22Rv1 (cell line): Measurements from ENCODE around the gene PMM2.

Source experiments
- H3K27ac ChIP-seq: fragments of 450-650 bp; 2 replicates; pipeline ENCODE4 v1.5.1; 2017
- ZFX ChIP-seq: fragments of 450-650 bp; IDR thresholded peaks from 2 replicates; pipeline ENCODE4 v1.6.1; 2017; ENCODE audit warnings: antibody characterized with exemption, borderline replicate concordance
- TF ChIP-seq, protein P1 (sequence below): fragments of 450-650 bp; IDR thresholded peaks from 2 replicates; pipeline ENCODE4 v1.5.1; 2017; ENCODE audit warnings: mild to moderate bottlenecking

The PMM2 gene

GRCh38 chr16:8888951-8889892 lies 91.6 kb downstream of the PMM2 start:
- TF ChIP-seq, protein P1, sequence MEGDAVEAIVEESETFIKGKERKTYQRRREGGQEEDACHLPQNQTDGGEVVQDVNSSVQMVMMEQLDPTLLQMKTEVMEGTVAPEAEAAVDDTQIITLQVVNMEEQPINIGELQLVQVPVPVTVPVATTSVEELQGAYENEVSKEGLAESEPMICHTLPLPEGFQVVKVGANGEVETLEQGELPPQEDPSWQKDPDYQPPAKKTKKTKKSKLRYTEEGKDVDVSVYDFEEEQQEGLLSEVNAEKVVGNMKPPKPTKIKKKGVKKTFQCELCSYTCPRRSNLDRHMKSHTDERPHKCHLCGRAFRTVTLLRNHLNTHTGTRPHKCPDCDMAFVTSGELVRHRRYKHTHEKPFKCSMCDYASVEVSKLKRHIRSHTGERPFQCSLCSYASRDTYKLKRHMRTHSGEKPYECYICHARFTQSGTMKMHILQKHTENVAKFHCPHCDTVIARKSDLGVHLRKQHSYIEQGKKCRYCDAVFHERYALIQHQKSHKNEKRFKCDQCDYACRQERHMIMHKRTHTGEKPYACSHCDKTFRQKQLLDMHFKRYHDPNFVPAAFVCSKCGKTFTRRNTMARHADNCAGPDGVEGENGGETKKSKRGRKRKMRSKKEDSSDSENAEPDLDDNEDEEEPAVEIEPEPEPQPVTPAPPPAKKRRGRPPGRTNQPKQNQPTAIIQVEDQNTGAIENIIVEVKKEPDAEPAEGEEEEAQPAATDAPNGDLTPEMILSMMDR = no peak
- no peak for TF ChIP-seq ZFX
- no peak overlapping the region for H3K27ac ChIP-seq

DNA sequence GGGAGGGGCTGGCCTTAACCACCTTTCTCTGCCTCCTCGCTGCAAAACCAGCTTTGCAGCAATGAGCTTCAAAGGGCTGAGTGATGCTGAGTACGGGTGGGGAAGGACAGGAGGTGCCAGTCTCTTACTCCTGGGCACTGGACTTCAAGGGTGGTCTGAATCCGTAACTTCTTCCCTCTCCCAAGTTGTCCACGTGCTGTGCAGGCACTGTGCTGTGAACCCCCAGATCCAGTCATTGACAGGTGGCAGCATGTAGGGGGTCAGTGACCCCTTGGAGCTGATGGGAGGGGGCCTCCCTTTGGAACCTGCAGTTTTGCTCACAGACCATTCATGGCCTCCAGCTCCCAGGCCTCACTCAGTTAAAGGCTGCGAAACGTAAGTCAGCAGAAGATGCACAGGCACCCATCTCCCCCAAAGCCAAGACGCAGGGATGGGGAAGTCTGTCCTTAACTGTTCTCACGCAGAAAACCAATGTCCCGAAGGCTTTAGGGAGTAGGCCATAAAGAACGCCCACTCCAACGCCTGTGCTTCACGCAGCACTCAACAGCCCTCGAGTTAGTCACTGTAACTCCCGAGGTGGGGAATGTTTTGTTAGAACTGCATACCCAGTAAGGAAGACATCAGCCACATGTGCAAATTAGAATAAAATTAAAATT lies 92.4 kb downstream of the PMM2 start:
- H3K27ac ChIP-seq = no peak overlapping the region

DNA sequence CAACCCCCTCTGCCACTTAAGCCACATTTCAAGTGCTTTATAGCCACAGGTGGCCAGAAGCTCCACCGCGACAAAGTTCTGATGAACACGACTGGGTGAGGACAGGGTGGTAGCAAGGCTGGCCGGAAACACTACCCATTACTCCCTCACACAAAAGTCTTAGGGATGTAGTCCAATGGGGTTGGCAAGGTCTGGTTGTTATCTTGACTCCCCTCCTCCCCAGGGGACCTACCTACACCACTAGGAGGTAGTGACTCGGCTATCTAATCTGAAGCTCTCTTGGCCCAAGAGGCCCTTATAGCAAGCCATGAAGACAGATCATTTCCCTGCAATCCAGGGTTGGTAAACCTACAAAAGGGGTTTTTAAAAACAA lies 92.9 kb downstream of the PMM2 start:
- H3K27ac ChIP-seq = no peak overlapping the region
- no peak for TF ChIP-seq ZFX
- TF ChIP-seq, protein P1 = no peak

More for the DNA sequence above, 92.4 kb downstream of the PMM2 start:
- TF ChIP-seq ZFX = no peak
- TF ChIP-seq, protein P1 = no peak

- no peak overlapping the region for H3K27ac ChIP-seq
Observed at GRCh38 chr16:8892101-8892575, 94.5 kb downstream of the PMM2 start.

DNA sequence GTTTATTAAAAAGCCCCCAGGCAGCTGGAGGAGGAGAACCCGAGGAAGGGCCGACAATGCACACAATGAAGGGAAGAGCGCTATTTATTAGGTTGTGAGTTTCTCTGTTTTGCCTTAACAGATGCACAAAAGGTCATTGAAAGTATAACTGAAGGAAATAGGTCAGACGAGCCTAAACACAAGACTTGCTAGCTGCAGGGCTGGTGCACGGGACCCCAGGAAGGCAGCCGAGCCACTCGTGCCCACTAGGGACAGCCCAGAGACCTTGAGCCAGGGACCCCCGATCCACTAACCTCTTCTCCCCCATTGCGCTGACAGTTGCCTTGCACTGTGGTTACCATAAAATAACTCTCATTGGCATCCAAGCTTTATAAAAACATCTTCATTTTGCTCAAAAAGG lies 95.8 kb downstream of the PMM2 start:
- no peak overlapping the region for H3K27ac ChIP-seq
- no peak for TF ChIP-seq ZFX
- TF ChIP-seq, protein P1 = no peak

More at GRCh38 chr16:8892101-8892575, 94.5 kb downstream of the PMM2 start:
- TF ChIP-seq, protein P1 = no peak
- no peak for TF ChIP-seq ZFX

DNA sequence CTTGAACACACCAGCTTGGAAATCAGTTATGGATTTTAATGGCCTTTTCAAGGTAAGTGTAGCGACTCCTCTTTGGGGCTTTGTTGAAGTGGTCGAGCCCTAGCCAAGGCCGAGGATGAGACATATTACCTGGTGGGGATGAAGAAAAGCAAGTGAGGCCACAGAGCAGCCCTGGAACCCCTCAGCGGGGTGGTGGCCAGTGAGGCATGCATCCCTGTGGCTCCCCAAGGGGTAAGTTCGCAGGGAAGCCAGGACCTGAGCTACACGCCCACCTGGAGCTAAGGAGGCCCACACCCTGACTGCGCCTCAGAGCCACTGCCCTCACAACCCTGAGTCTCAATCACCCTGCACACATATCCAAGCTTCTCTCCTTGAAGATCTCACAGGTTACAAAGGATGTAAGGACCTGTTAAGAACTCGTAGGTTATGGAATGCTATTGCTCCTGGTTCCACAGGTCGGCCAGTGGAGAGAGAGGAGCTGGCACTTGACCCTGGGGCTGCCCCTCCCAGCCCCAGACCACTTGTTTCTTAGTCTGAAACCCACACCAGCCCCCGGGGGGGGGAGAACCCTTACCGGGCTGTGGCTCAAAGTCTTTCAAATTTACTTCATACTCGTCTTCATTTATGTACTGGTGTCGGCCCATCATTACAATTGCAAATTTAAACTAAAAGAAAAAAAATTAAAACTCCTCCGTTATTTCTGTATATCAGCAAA lies 96.5 kb downstream of the PMM2 start:
- TF ChIP-seq, protein P1 = no peak
- no peak for TF ChIP-seq ZFX
- H3K27ac ChIP-seq = no peak overlapping the region
